ENCODE measurements around the gene CD80.

CD80 gene

DNA sequence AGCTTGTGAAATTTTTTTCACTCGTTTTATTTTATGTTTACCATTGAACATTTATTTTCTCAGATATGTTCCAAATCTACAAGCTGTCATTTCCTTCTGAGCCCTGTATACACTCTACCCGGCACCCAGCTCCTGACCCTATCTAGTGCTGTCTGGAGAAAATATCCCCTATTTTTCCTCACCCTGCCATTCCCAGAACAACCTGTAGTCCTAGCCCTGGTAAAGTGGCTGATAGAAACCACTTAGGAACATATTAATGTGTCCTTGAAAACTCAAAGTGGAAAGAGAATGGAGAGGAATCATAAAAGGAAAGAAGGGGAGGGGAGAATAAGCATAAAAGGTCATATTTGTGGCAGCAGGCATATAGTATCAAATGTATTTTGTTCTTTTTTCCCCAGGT lies 69.3 kb downstream of the CD80 start:
- FAIRE-seq = no peak

DNA sequence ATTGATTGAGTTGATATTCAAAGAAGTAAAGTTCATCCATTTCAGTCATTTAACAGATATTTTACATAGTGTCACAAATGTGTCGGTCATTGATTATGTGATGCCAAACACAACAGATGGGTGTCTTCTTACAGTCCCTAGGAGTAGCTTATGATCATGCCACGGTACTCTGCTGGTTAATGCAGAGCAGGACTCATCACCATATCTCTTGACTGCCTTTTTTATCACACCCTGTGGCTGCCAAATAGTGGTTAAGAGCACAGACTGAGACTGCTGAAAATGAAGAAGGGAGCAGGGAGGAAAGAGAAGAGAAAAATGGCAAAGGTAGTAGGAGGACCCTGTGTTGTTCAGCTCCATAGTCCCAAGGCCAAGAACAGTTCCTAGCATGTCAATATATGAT lies 73.9 kb downstream of the CD80 start:
- no peak for FAIRE-seq

DNA sequence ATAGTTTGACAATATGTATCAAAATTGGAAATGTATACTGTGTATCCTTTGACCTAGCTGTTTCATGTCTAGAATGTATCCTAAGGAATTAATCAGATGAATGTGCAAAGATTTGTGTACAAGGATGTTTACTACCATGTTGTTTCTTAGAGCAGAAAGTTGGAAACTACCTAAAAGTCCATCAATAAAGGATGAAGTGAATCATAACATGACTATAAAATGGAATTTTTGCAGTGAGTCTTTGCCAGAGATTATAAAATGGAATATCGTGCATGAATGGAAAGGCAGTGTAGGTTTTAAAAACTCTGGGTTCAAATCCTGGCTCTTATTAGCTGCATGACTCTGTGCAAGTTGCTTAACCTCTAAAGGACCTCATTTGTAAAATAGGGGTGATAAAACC lies 76.3 kb downstream of the CD80 start:
- FAIRE-seq = no peak

DNA sequence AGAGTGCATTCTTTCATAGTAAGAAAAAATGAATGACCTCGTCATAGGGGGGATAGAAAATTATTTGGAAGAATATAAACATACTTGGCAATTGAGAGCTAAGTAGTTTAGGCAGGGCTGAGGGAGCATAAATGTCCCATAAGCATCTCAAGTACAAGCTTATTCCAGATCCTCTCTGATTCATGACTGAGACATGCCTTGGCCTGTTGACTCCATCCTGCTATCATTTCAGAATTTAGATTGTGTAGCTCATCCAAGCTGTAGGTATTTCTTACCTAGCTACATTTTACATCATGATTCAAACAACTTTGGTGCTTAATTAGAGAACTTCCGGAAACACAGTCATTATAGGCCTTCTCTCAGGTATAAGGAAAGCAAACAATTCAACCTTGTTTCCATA lies 78.3 kb downstream of the CD80 start:
- FAIRE-seq = no peak

Data from colon (tissue), 2 donors.